GM21737 (cell line): ENCODE data around the gene MYZAP.

Experiments used
- ATAC-seq: cut with Tn5 transposase; IDR thresholded peaks from one replicate; pipeline ENCODE4 v1.9.1; 2021; ENCODE audit warnings: mild to moderate bottlenecking, moderate library complexity; ENCODE audit not compliant: unreplicated experiment

MYZAP gene

GRCh38 chr15:57656434-57656833 lies 64.7 kb downstream of the MYZAP start:
- no peak for ATAC-seq

GRCh38 chr15:57657619-57658018 lies 65.9 kb downstream of the MYZAP start:
- no peak for ATAC-seq

- no peak for ATAC-seq
Measured at GRCh38 chr15:57662091-57662744, 70.5 kb downstream of the MYZAP start.

- ATAC-seq = no peak
Measured at GRCh38 chr15:57662802-57663201, 71.1 kb downstream of the MYZAP start.

GRCh38 chr15:57663262-57663661 lies 71.6 kb downstream of the MYZAP start:
- no peak for ATAC-seq

- no peak for ATAC-seq
Measured at GRCh38 chr15:57665194-57665593, 73.5 kb downstream of the MYZAP start.

GRCh38 chr15:57665939-57666338 lies 74.2 kb downstream of the MYZAP start:
- ATAC-seq = no peak

- ATAC-seq = no peak
Measured at GRCh38 chr15:57667171-57667849, 75.6 kb downstream of the MYZAP start.

GRCh38 chr15:57668016-57668415 lies 76.3 kb downstream of the MYZAP start:
- ATAC-seq = no peak

- ATAC-seq = no peak
Measured at GRCh38 chr15:57671636-57672035, 79.9 kb downstream of the MYZAP start.

- ATAC-seq = no peak
Measured at GRCh38 chr15:57675481-57676181, 83.9 kb downstream of the MYZAP start.

GRCh38 chr15:57676585-57676984 lies 84.9 kb downstream of the MYZAP start:
- ATAC-seq = no peak

- no peak for ATAC-seq
Measured at GRCh38 chr15:57677204-57677603, 85.5 kb downstream of the MYZAP start.

GRCh38 chr15:57680021-57680420 lies 88.3 kb downstream of the MYZAP start:
- no peak for ATAC-seq

- no peak for ATAC-seq
Measured at GRCh38 chr15:57681011-57681410, 89.3 kb downstream of the MYZAP start.

- ATAC-seq = no peak
Measured at GRCh38 chr15:57683481-57683880, 91.8 kb downstream of the MYZAP start.

GRCh38 chr15:57684491-57685151 lies 92.9 kb downstream of the MYZAP start:
- ATAC-seq = no peak

- no peak for ATAC-seq
Measured at GRCh38 chr15:57685306-57686095, 93.8 kb downstream of the MYZAP start.

- ATAC-seq = no peak
Measured at GRCh38 chr15:57686657-57687056, 95.0 kb downstream of the MYZAP start.

GRCh38 chr15:57690341-57690966 lies 98.8 kb downstream of the MYZAP start:
- no peak for ATAC-seq
